ENCODE results near the gene ZFAND3. TPM values are rescaled to one million over a fixed set of nuclear protein-coding genes. Genes with fewer than 3 reads are reported as not detected.

The ZFAND3 gene
- total and polyA plus RNA-seq, 2 donors (not counting 3 experiments of a cell fraction or from before 2014, with no cell fraction given) = 15.4 to 54.2 TPM

DNA sequence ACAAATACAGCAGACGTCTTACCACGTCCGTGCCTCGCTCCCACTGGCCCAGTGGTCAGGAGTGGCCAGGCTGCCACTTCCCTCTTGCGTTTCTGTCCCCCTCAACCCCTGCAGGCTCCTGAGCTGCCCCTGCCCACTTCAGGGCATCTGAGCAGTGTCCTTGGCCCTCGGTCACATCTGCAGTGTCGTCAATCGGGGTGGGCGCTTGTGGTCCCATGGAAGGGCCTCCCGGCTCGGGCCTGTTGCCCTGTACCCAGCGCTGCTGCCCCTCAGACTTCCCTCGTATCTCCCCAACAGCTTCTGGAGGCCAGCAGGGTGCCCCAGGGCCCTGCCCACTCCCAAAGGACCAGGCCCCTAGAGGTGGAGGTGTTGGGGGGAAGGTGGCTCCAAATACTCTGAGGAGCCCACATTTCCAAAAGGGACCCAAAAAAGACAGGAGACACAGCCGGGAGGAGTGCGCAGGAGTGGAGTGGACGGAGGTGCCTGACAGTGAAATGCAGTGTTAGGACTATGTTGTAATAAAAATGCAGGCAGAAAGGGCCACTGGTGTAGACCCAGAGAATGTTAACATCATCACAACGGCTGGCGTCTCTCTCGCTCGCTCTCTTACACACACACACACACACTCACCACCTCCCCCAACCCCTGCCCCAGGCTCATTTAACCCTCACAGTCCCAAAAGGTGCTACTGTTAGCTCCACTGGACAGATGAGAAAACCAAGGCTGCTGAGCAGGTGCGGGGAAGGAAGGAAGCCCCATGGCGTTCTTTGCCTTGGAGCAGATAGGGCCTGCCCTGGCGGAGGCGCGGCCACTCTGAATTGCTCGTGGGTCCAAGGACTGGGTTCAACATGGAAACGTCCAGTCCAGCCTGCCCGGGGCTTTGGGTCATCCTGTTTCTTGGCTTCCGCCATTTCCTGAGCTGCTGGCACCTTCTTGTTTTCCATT lies 343.9 kb downstream of the ZFAND3 start:
- Histone ChIP-seq H3K27ac (ENCODE audit: insufficient read depth, low read depth, low read length) (no peak overlapping the region), H3K79me2 (ENCODE audit: control insufficient read depth, insufficient read depth, low read length) (no peaks in the 10 kb centered on the region), H3K9ac (replicated peaks; ENCODE audit: extremely low read depth, insufficient read depth, low read length) (no peak overlapping the region), H3K9me1 (replicated peaks; ENCODE audit: control insufficient read depth, extremely low read depth, insufficient read depth, low read length) (no peaks in the 10 kb centered on the region), H3K4me2 (ENCODE audit: insufficient read depth, low read length) (no peak overlapping the region), H3K9me3 (replicated peaks; ENCODE audit: control insufficient read depth, insufficient read depth, low read length) (no peaks in the 10 kb centered on the region), H3K36me3 (ENCODE audit: control insufficient read depth in 2 of 2, extremely low read depth in 1 of 2, insufficient read depth in 2 of 2, low read length in 2 of 2) (no peaks in the 10 kb centered on the region), H4K20me1 (replicated peaks; ENCODE audit: control insufficient read depth, extremely low read depth, insufficient read depth, low read length) (no peaks in the 10 kb centered on the region), H3K27me3 (ENCODE audit: control insufficient read depth in 2 of 2, insufficient read depth in 2 of 2, low read length in 2 of 2) (no peaks in the 10 kb centered on the region), H3K4me3 (replicated peaks in 1 of 3; ENCODE audit: insufficient read depth in 1 of 3, low read depth in 1 of 3, low read length in 3 of 3) (no peak overlapping the region), H3K4me1 (ENCODE audit: control insufficient read depth, extremely low read depth, insufficient read depth, low read length) (no peaks in the 10 kb centered on the region), H2AFZ (ENCODE audit: low read depth, low read length) (no peak overlapping the region)
- ChIA-PET CTCF (interaction anchor here (1.4 kb wide), 1 partner anchor 9 kb away, joined by 3 read pairs; no protein-coding TSS in a partner anchor), POLR2A (no interaction called here)
- FAIRE-seq (no peak), DNase-seq (ENCODE audit: low read depth, low spot score) (no peak)
- BruUV-seq (replicated peaks) = no TSS peak
- TF ChIP-seq POLR2AphosphoS5 (IDR thresholded peaks at IDR 0.05; ENCODE audit: insufficient read depth, low read depth, low read length) (no peak), GATA2 (IDR thresholded peaks at IDR 0.05; ENCODE audit: insufficient read depth, insufficient read length, low read depth, low read length) (no peak), JUN (IDR thresholded peaks at IDR 0.05; ENCODE audit: borderline replicate concordance, insufficient read depth, insufficient read length, low read depth) (no peak), FOS (IDR thresholded peaks at IDR 0.05; ENCODE audit: borderline replicate concordance, insufficient read depth, low read length) (no peak), EZH2 (IDR thresholded peaks at IDR 0.05; ENCODE audit: borderline replicate concordance, low read depth, low read length, severe bottlenecking) (no peak), POLR2A (IDR thresholded peaks at IDR 0.05; ENCODE audit: low read depth, low read length) (no peak)
- TF ChIP-seq, protein P1, sequence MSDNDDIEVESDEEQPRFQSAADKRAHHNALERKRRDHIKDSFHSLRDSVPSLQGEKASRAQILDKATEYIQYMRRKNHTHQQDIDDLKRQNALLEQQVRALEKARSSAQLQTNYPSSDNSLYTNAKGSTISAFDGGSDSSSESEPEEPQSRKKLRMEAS (IDR thresholded peaks at IDR 0.05; ENCODE audit: insufficient read depth, insufficient read length) = no peak
- intact Hi-C loops (cut with micrococcal nuclease) (no loop called here), dilution Hi-C loops (cut with MboI; ENCODE audit: extremely low pct_ligation_motif_present, low sequenced_read_pairs) (no loop called here)
